IPS DF 4.7 (cell line): ENCODE measurements around the gene SNAP47.

Experiments
- DNase-seq: peaks from one replicate; pipeline ENCODE4 v3.0.0-alpha.2; 2013; ENCODE audit warnings: low spot score; ENCODE audit errors: extremely low read depth

The SNAP47 gene

DNA sequence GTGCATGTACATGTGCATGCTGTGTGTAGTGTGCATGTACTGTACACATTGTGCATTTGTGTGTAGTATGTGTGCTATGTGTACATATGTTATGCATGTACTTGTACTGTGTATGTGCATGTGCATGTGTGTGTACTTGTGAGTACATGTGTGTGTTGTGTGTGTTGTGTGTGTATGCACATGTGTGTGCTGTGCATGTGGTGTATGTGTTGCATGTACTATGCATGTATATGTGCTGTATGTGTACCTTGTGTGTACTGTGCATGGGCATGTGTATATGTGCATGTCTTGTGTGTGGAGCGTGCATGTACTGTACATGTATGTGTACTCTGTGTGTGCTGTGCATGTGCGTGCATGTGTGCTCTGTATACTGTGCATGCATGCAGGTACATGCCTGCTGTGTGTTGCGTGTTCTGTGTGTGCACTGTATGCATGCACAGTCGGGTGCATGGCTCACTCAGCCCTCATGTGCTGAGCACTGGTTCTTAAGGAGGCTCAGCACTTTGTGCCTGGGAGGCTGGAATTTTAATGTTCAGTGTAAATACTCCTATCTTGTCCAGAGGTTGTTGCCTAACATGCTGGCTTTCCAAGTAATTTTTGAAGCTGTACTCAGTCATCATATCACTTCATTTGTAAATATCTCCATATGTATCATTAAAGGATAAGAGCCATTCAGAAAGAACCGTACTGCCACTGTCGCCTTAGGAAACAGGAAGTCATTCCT lies 32.3 kb downstream of the SNAP47 start:
- DNase-seq = no peak

DNA sequence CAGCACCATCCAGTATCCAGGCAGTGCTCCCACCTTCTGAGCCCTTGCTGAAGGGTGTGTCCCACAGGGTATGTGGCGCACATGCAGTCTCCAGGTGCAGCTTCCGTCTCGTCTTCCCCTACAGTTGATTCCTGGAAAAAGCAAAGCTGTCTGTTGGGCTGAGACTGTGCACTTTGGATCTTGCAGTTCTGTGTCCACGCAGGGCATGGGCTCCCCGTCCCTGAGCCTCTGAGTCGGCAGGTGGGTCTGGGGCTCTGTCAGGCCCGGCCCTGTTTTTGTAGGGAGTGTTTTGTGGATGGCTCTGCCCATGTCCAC lies 32.8 kb downstream of the SNAP47 start:
- no peak for DNase-seq

DNA sequence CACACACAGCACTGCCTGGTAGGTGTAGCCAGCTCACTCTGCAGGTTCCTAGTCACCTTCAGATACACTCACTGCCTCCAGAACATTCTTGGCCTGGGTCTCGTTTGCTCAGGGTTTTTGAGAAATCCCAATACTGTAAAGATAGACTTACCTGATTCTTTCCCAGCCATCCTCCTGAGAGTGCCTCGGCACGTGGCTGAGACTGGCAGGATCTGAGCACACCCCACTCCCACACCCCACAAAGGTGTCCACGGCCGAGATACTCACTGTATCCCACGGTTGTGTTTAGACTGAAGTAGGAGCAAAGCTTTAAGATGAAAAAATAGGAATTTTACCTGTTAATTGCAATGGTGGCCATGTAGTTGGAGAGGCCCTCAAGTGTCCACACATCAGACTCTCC lies 33.4 kb downstream of the SNAP47 start:
- DNase-seq = no peak

DNA sequence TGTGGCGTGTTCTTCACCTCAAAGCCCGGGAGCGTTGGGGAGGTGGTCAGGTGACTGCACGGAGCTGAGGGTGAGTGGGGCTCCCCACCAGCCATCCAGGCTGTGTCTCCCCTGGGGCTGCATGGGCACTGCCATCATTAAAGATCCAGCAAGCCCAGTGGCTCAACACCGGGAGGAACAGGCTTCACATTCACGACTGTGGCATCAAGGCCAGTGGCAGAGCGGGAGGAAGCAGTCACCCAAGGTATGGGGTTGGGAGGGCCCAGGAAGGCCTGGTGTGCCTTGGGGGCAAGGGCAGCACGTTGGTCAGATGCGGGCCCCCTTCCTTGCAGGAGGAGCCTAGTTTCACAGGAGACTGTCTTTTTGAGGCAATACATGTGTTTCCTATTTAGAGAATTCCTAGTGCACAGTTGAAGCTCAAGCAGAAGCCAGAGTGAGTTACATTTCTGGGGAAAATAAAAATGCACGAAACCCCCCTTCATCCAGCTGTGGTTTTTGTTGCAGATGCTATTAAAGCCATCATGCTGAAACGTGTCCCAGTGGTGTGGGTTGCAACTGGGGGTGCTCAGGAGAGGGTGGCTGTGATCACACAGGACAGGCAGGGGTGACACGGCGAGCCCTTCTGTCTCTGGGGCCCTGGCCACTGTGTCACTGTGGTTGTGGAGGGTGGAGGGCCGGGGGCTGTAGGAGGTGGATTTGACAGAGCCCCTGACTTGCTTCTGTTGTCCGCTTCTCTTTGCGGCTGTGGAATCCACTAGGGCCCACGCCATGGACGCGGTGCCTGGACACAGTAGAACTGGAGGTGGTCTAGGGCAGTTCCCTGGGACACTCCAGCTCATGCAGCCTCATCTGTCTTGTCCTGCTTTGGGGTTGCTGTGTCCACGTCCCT lies 34.1 kb downstream of the SNAP47 start:
- no peak for DNase-seq

DNA sequence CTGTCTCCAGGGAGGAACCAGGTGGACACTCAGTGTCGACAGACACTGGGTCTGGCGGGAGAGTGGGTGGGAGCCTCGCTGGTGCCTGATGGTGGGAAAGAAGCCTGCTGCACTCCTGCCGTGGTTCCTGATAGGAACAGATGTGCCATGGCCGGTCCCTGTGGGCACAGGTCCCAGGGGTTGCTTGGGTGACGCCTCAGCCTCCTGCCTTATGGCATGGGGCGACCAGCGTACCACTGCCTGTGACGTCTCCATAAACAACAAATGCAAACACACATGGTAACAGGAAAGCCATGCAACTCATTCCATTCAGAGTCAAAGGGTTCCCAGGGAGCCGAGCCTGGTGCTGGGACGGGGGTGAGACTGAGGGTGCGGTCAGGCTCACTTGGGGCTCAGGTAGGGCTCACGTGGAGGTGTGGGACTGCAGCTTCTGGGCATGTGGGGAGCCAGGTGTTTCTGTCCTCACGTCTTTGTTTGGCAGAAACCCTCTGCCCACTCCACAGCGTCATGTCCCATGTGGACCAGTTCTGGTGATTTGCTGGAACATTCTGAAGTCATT lies 34.8 kb downstream of the SNAP47 start:
- no peak for DNase-seq

DNA sequence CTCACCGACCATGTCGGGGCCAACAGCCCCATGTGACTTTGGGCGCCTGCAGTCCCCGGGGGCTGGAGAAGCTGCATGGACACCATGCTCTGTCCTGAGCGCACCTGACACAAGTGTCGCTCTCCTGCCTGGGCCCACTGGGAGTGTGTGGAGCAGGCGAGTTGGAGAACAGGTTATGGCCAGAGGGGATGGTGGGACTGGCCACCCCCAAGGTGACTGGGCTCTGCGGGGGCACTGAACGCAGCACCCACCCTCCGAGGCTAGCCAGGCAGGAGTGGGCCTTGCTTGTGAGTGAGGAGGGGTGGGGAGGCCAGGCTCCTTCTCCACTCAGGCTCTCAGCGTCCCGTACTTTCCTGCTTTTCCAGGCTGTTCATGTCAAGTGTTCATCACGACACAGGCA lies 35.6 kb downstream of the SNAP47 start:
- DNase-seq = no peak

DNA sequence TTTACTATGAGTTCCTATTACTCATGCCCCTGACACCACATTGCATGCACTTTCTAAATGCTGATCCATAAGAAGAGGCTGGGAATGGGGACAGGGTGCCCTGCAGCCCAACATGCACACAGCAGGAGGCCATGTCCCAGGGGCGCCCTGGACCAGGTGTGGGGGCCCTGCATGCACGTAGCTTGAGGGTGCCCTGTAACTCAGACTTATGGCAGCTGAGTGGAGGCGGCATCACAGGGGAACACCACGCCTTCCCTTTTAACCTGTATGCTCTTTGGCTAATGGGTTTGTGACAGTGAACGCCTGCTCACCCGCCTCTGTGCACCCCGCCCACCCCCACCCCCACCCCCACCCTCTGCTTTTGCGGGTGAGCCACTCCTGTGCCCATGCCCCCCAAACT lies 36.1 kb downstream of the SNAP47 start:
- DNase-seq = no peak

DNA sequence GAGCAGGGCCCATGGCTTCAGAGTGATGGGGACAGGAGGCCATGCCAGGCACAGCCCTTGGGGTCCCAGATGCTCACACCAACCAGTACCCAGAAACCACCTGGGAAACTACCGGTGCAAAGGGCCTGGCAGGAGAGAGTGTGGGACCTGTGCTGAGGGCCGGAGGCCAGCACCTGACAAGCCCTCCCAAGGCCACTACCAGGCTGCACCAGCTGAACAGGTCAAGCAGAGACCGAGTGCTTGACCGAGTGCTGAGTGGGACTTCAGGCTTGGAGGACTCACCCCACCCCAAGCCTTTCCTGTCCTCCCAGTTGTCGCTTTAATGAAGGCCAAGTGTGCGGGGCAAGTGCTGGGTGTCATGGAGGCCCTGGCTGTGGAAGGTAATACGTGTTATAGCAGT lies 36.5 kb downstream of the SNAP47 start:
- no peak for DNase-seq

DNA sequence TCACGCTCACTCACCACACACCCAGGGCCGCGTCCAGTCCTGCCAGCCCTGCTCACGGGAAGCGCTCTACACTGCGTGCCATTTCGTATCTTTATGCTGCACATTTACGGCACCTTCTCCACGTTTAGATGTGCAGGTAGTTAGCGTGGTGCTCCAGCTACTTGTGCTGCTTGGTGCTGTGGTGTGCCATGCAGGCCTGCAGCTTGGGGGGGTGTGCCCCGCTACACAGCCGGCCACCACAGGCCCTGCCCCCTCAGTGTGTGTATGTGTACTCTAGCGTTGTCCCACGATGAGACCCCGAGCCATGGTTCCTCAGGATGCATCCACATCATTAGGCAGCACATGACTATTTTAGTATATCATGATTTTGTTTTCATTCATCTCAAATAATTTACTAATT lies 38.3 kb downstream of the SNAP47 start:
- DNase-seq = no peak

DNA sequence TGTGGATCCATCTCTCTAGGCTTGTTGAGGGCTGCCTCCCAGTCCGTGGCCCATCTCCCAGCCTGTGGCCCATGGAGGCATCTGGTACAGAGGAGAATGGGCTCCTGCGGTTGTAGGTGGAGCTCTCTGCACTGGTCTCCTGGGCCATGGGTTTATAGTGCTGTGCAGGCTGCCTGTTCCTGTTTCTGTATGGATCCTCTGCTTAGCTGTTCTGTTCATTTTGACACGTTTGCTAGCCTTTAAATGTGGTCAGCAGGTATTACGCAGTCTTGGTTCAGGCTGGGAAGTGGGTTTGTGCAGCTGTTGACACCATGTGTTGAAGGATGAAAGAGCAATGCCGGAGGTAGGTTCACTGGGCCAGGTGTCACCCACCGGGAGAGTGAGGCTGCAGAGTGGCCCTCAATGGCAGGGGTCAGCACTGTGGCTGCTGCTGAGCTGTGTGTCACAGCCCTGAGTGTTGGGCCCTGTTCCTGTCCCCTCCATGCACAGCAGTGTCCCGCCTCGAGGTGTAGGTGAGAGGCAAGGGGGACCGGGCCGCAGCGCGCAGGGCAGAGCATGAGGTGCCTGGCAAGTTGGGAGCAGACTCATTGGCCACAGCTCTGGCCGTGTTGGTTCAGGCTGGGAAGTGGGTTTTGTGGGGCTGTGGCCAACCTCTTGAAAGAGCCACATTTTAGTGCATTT lies 39.0 kb downstream of the SNAP47 start:
- DNase-seq = no peak

DNA sequence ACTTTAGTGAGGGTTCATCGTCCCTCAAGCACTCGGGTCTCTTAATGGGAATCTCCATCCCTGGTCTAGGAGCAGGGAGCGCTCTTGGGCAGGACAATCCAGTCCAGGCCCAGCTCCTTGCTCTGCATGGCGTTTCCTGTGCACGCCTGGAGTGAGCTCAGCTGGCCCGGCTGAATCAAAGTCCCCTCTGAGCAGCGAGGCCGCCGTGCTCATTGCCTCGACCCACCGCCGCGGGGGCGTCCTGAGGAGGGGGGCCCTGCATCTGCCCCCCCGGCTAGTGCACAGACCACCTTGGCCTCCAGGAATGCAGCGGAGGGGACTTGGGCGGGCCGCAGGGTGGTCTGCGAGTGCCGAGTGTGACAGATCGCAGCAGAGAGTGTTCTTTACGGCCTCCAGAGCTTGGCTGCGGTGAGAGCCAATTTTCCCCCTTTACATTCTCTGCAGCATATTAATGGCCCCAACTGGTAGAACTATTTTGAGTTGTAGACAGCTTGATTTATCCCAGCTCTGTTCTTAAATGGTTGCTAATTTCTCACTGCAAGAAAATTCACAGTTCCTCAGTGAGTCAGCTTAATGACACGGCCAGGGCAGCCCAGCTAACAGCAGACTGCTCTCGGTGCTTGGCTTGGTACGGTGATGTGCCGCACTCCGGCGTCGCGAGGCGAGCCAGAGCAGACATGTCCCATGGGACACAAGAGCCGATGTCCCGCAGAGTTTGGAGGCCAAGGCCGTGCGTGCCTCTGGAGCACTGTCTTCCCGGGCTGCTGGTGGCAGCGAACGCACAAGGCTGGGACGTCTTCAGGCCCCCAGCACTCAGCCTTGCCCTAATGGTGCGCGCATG lies 39.8 kb downstream of the SNAP47 start:
- no peak for DNase-seq

DNA sequence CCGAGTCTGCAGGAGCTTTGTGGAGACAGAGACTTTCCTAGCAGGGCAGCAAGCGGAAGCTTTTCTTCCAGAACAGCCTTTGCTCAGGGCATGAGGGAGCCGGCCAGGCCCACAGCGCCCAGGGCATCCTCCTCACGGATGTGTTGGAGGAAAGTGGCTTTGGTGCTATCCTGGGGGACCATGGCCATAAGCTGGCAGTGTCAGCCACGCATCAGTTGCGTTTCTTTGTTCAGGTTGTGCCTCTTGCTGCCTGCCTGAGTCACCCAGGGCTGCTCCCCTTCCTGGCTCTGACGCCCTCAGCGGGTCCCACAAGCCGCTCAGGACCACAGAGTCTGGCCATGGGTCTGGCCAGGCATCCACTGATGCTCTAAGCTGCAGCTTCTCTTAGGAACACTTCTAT lies 40.6 kb downstream of the SNAP47 start:
- DNase-seq = no peak

DNA sequence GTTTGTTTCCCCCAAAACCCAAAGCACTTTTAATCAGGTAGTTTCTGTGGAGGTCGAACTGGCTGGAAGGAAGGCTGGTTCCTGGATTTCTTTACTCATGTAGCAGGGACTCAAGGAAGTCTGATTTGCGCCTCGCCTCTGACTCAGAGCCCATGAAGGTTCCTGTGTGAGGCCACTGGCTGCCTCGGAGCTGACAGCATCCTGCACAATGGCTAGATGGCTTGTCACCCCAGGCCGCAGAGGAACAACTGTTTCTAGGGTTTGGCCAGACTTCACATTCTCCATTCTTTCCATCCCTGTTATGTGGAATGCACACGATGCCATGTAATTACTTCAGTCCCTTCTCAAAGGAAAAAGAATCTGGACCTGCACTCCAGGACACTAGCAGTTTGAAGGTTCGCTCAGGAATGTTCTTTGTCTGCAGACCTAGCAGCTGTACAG lies 41.1 kb downstream of the SNAP47 start:
- DNase-seq = no peak

DNA sequence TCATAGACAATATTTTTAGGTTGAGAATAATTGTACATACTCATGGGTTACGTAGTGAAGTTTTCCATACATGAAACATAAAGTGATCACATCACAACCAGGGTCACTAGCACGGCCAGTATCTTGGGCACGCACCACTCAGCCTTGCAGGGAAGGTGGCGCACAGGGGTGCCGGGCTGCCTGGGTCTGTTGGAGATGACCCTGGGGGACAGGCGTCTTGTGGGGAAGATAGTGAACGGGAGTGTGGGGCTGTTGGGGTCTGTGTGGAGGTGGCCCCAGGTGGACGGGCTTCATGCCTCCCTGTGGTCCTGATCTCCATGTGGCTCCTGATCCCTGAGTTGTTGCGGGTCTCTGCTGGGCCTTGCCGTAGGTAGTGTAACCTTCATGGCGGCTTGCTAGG lies 41.9 kb downstream of the SNAP47 start:
- DNase-seq = no peak

DNA sequence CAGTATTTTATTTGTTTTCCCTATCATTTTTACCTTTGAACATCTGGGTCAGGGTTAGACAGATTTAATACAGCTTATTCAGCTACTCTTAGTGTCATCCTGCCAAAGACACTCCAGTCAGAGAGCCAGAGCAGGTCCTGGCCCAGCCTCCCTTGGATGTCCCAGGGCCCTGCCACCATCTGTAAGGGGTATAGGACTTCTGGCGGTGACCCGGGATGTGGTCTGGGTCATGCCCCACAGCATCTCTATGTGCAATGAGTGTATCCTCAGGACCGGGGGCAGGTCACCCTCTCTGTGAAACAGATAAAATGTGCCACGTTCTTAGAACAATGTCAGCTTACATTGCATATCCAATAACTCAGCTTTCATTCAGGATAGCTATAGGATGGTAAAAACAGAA lies 42.4 kb downstream of the SNAP47 start:
- DNase-seq = no peak

DNA sequence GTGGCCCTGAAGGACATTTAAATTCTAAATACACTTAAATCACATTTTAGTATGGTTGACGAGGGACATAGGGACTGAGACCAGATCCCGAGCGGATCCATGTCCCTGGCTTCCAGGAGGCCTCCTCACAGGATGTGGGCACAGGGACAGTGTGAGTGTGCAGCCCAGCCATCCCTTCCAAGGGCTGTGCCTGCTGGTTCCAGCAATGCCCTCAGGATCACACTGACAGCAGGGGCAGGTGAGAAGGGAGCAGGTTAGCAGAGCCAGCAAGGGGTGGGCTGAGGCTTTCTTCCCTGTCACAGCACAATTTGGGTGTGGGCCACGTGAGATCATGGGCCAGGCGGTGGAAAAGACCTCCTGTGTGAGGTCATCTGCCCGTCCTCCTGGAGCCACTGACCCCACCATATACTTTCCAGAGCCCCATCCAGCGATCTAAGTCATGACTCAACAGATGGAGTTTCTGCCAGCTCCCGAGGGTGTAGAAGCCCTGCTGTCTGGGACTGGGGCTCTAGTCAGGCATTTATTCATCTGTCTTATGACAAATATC lies 43.2 kb downstream of the SNAP47 start:
- no peak for DNase-seq

DNA sequence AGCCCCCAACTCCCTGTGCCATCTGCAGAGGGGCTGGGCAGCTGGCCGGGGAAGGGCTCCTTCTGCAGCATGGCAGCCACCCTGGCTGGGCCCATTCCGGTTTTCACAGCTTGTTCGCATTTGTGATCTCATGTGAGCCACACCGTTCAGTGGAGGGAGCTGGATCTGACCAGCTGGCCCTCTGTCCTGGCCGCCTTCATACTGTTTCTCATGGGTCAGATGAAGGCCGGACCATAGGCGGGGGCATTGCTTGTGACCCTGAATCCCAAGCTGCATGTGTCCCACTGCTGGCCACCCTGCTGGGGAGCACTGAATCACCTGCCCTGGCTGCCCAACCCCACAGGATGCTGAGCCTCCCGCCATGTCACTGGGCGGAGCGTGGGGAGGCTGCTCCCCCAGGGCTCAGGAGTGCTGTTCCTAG lies 43.8 kb downstream of the SNAP47 start:
- no peak for DNase-seq

DNA sequence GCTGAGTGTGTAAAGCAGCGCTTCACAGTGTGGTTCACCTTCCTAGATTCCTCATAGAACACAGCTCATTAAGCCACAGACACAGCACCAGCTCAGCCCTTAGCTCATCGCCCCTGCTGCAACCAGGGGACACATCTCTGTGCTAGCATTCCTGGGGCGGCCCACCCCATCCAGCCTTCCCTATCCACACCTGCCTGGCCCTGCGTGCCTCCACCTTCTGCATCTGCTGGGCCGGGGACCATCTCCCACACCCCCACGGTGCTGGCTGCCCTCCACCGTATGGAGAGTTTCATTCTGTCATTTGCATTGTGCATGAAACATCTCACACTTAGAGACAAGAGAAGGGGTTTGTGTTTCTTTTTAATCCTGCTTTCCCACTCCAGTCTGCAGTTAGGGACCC lies 44.5 kb downstream of the SNAP47 start:
- no peak for DNase-seq

DNA sequence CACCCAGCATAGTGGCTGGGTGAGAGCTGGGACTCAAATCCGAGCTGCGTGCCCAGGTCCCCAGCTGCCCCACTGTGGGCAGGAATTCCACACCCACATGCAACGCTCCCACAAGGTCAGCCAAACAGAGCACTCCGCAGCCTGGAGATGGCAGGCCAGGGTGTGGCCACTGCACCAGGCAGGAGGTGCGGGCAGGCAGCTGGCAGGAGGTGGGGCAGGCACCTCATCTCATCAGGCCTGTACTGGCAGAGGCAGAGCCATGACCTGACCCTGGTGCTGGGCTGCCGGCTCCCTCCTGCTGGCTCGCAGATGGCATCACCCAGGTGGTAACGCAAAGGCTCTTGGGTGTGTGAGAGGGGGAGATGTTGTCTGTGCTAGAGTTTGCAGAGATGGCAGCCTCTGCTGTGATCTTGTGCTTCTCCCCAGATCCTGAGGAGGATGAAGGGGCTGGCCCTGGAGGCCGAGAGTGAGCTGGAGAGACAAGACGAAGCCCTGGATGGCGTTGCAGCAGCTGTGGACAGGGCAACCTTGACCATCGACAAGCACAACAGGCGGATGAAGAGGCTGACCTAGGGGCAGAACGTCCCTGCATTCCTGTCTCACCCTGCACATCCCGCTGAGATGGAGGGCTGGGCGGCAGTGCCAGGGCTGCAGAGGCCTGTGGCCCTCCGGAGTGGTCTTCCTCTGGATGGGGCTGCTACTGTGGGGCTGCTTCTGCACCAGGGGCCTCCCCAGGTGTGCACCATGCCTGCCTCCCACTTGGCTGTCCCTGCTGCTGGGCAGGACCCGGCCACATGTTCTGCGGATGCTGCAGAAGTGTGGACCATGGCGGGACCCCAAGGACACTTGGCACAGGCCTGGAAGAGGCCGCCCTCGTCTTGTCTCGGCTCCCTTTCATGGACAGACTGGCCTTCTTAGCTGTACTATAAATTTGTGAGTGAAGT lies 45.1 kb downstream of the SNAP47 start:
- no peak for DNase-seq
